BLaER1 treated with 17β-estradiol and CSF1 and Interleukin-3, amounts not matched to agents 10 nM and 100 nM (cell line): ENCODE measurements around the gene SKIDA1.
"Not testable (repeated sequence)": the region's sequence is repeated elsewhere in the genome, so short reads cannot be mapped to it uniquely, and the experiment has no call there.

Source experiments
- H3K27ac ChIP-seq, 11 experiments: shearing (Covaris generic); formaldehyde crosslinking; 2 replicates each; pipeline ENCODE4 v1.8.1; 2022
- H3K27me3 ChIP-seq, 11 experiments: shearing (Covaris generic); formaldehyde crosslinking; 2 replicates each; pipeline ENCODE4 v1.8.1; 2022
- H3K36me3 ChIP-seq, 11 experiments: shearing (Covaris generic); formaldehyde crosslinking; 2 replicates each; pipeline ENCODE4 v1.8.1; 2022
- H3K4me1 ChIP-seq, 10 experiments: shearing (Covaris generic); formaldehyde crosslinking; 2 replicates each; pipeline ENCODE4 v1.8.1; 2022
- H3K4me2 ChIP-seq, 11 experiments: shearing (Covaris generic); formaldehyde crosslinking; 2 replicates each; pipeline ENCODE4 v1.8.1; 2022
- H3K4me3 ChIP-seq, 10 experiments: shearing (Covaris generic); formaldehyde crosslinking; 2 replicates each; pipeline ENCODE4 v1.8.1; 2022
- H3K9ac ChIP-seq, 11 experiments: shearing (Covaris generic); formaldehyde crosslinking; 2 replicates each; pipeline ENCODE4 v1.8.1; 2022
- H3K9me3 ChIP-seq, 11 experiments: shearing (Covaris generic); formaldehyde crosslinking; replicated peaks in 1 of 11; 2 replicates each; pipeline ENCODE4 v1.8.1; 2022
- H4K20me1 ChIP-seq, 11 experiments: shearing (Covaris generic); formaldehyde crosslinking; 2 replicates each; pipeline ENCODE4 v1.8.1; 2022
- Cebpa-rat ChIP-seq, 11 experiments: shearing (Covaris generic); IDR thresholded peaks; 2 replicates each; pipeline ENCODE4 v1.8.1; 2022

Gene SKIDA1

DNA sequence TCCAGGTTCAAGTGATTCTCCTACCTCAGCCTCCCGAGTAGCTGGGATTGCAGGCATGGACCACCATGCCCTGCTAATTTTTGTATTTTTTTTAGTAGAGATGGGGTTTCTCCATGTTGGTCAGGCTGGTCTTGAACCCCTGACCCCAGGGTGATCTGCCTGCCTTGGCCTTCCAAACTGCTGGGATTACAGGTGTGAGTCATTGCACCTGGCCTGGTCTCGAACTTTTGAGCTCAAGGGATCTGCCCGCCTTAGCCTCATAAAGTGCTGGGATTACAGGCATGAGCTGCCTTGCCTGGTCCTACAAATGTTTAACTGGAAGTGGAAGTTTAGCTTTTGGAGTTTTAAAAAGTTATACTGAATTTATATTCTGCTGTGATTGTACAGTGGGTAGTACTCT lies 11.4 kb upstream of the SKIDA1 start:
- H3K9ac ChIP-seq, result no peak overlapping the region
- TF ChIP-seq Cebpa-rat (IDR thresholded peaks at IDR 0.05), result no peak
- H3K9me3 ChIP-seq, result no peaks in the 10 kb centered on the region
- 0 out of 22 replicates have a peak overlapping the region, but pooled peaks of 1 of the 11 experiments have one; percentile 9 for H3K4me2 ChIP-seq
- no peak overlapping the region for H3K4me3 ChIP-seq
- peaks cover 8 to 49% (median 36%) of the 10 kb centered on the region in 10 experiments; a peak in 19 of 20 replicates for H3K4me1 ChIP-seq
- H3K36me3 ChIP-seq, result peaks cover 39 to 59% (median 53%) of the 10 kb centered on the region in 11 experiments
- peaks cover 11 to 19% (median 16%) of the 10 kb centered on the region in 11 experiments for H3K27me3 ChIP-seq
- H3K27ac ChIP-seq, result no peak overlapping the region
- H4K20me1 ChIP-seq, result peaks cover 33 to 55% (median 39%) of the 10 kb centered on the region in 11 experiments; a peak in 19 of 22 replicates

DNA sequence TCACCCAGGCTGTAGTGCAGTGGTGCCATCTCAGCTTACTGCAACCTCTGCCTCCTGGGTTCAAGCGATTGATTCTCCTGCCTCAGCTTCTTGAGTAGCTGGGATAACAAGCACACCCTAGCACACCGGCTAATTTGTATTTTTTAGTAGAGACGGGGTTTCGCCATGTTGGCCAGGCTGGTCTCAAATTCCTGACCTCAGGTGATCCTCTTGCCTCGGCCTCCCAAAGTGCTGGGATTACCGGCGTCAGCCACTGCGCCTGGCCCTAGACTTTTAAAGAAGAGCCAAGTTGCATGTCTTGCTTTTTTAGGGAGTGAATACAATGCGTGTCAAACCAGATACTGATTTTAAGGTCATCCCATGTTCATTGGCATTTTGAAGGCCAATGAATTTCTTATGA lies 10.5 kb upstream of the SKIDA1 start:
- H3K36me3 ChIP-seq, result peaks cover 30 to 50% (median 44%) of the 10 kb centered on the region in 11 experiments
- H3K27ac ChIP-seq, H3K9me3 ChIP-seq, H3K9ac ChIP-seq: not testable (repeated sequence)
- peaks cover 16 to 28% (median 21%) of the 10 kb centered on the region in 11 experiments for H3K27me3 ChIP-seq
- peak overlapping the region in 2 of 10 experiments; percentile 86 to 90; a peak in 2 of 20 replicates for H3K4me3 ChIP-seq
- H3K4me2 ChIP-seq, result peak overlapping the region in 10 of 11 experiments; percentile 87 to 97 (median 92); a peak in 15 of 22 replicates
- peaks cover 8 to 49% (median 36%) of the 10 kb centered on the region in 10 experiments; a peak in 19 of 20 replicates for H3K4me1 ChIP-seq
- H4K20me1 ChIP-seq, result peaks cover 24 to 53% (median 39%) of the 10 kb centered on the region in 11 experiments; a peak in 19 of 22 replicates

GRCh38 chr10:21535494-21535965 lies 10.0 kb upstream of the SKIDA1 start:
- H4K20me1 ChIP-seq, result peaks cover 24 to 50% (median 39%) of the 10 kb centered on the region in 11 experiments; a peak in 19 of 22 replicates
- peak overlapping the region in 10 of 11 experiments; percentile 48 to 88 (median 76); a peak in 19 of 22 replicates for H3K9ac ChIP-seq
- H3K4me2 ChIP-seq, result peak overlapping the region; percentile 84 to 97 (median 91)
- H3K9me3 ChIP-seq, result no peaks in the 10 kb centered on the region
- H3K36me3 ChIP-seq, result peaks cover 26 to 45% (median 39%) of the 10 kb centered on the region in 11 experiments
- peaks cover 20 to 32% (median 26%) of the 10 kb centered on the region in 11 experiments for H3K27me3 ChIP-seq
- peak overlapping the region in 5 of 11 experiments; percentile 38 to 58 (median 42); a peak in 5 of 22 replicates for H3K27ac ChIP-seq
- peak overlapping the region; percentile 45 to 92 (median 88) for H3K4me3 ChIP-seq
- peaks cover 8 to 49% (median 35%) of the 10 kb centered on the region in 10 experiments; a peak in 19 of 20 replicates for H3K4me1 ChIP-seq
- no peak for TF ChIP-seq Cebpa-rat (IDR thresholded peaks at IDR 0.05)

- peaks cover 24 to 44% (median 39%) of the 10 kb centered on the region in 11 experiments; a peak in 19 of 22 replicates for H4K20me1 ChIP-seq
- H3K9ac ChIP-seq, result peak overlapping the region; percentile 82 to 88 (median 86)
- peak overlapping the region; percentile 84 to 97 (median 91) for H3K4me2 ChIP-seq
- peak overlapping the region; percentile 59 to 87 (median 77); a peak in 21 of 22 replicates for H3K27ac ChIP-seq
- H3K4me1 ChIP-seq, result peaks cover 8 to 49% (median 35%) of the 10 kb centered on the region in 10 experiments; a peak in 19 of 20 replicates
- no peak for TF ChIP-seq Cebpa-rat (IDR thresholded peaks at IDR 0.05)
- peaks cover 27 to 39% (median 32%) of the 10 kb centered on the region in 11 experiments for H3K27me3 ChIP-seq
- no peaks in the 10 kb centered on the region for H3K9me3 ChIP-seq
- peaks cover 19 to 38% (median 32%) of the 10 kb centered on the region in 11 experiments for H3K36me3 ChIP-seq
- H3K4me3 ChIP-seq, result peak overlapping the region; percentile 73 to 92 (median 88)
Measured at GRCh38 chr10:21534604-21535493, 9.4 kb upstream of the SKIDA1 start.

GRCh38 chr10:21534280-21534586 lies 8.8 kb upstream of the SKIDA1 start:
- Histone ChIP-seq H4K20me1 (peaks cover 24 to 43% (median 37%) of the 10 kb centered on the region in 11 experiments; a peak in 19 of 22 replicates), H3K9ac (peak overlapping the region; percentile 82 to 88 (median 86)), H3K4me3 (peak overlapping the region; percentile 73 to 92 (median 88)), H3K27me3 (peaks cover 33 to 45% (median 39%) of the 10 kb centered on the region in 11 experiments), H3K27ac (peak overlapping the region; percentile 55 to 87 (median 77); a peak in 21 of 22 replicates), H3K36me3 (peaks cover 13 to 32% (median 26%) of the 10 kb centered on the region in 11 experiments), H3K9me3 (no peaks in the 10 kb centered on the region), H3K4me2 (peak overlapping the region in 6 of 11 experiments; percentile 76 to 93 (median 82); a peak in 7 of 22 replicates), H3K4me1 (peaks cover 8 to 46% (median 35%) of the 10 kb centered on the region in 10 experiments; a peak in 19 of 20 replicates)
- TF ChIP-seq Cebpa-rat (IDR thresholded peaks at IDR 0.05), result no peak

DNA sequence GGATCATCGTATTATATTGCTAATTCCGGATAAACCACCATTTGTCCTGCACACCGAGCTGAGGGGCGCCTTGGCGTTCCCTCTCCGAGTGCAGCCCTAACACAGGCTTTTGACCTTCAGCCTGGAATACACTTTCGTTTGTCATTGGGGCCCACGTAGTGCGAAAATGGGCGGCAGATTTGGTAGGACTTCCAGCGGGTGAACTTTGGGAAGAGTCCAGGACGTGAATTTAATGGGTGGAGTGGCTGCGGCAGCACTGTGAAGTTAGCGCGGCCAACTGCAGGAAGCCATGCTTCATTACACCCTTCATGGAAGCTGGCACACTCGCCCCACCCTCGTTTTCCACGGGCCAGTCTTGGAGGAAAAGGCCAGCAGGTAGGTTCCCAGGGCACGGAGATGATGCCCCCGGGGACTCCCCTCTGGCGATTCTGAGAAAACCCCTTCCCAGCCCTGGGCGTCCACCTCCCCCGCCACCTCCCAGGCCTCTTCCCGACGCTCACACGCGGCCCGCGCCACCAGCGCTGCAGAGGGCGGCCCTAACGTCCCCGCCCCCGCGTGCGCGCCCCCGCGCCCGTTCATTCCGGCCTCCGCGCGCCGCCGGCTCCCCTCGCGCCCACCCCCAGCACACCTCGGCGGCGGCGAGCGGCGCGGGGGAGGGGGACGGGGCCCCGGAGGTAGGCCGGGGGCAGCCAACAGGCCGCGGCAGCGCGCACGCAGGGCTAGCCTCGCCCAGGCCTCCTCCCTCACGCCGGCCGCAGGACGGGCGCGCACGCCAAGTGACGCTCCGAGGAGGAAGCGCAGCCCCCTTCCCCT lies 8.2 kb upstream of the SKIDA1 start, which contains the start of gene MLLT10:
MLLT10 (plus strand) TSS at position 766 of the 813 bp plus-strand sequence. CDS start 413 bp downstream, outside the sequence.
- Histone ChIP-seq H3K4me3 (peak within 1 kb of the TSS; percentile 73 to 92 (median 88)), H3K27me3 (peaks cover 39 to 51% (median 44%) of the 10 kb centered on the region in 11 experiments), H3K9me3 (no peaks in the 10 kb centered on the region), H3K4me2 (peak within 1 kb of the TSS; percentile 86 to 98 (median 93)), H3K36me3 (peaks cover 12 to 27% (median 21%) of the 10 kb centered on the region in 11 experiments; a peak in 20 of 22 replicates), H3K27ac (peak within 1 kb of the TSS; percentile 59 to 87 (median 77); a peak in 21 of 22 replicates), H3K9ac (peak within 1 kb of the TSS; percentile 82 to 88 (median 86)), H3K4me1 (peaks cover 8 to 40% (median 31%) of the 10 kb centered on the region in 10 experiments; a peak in 19 of 20 replicates), H4K20me1 (peaks cover 24 to 47% (median 36%) of the 10 kb centered on the region in 11 experiments; a peak in 19 of 22 replicates)
- TF ChIP-seq Cebpa-rat (IDR thresholded peaks at IDR 0.05), result no peak

DNA sequence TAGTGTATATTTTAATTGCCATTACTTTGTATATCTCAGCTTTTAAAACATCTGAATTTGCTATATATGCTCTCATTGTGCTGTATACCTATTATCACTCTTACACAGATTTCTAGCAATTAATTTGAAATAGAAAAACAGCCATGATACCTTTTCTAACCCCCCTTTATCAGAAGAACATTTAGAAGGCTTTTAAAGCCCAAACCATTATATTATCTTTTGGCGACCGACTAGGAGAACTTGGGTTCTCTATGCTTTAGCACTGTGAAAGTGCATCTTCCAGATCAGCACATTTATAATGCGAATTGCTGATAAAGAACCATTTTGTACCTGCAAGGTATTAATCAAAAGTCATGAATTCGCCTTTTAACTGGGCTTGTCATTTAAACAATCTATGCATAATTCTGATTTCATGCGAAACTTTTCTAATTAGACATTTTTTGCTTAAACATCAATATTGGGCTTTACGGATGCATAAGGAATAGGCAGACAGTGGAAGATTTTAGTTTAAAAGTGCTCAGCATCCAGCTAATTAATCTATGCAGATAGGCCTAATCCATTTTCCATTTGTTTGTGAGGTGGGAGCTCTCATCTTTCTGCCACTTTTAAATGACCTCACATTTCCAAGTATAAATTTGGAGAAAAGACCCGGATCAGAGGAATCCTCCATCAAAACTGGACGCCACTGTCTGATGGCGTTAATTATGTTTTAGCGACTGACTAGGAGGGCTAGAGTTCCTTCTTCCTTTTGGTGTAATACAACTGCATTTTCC lies 7.4 kb upstream of the SKIDA1 start:
- peak overlapping the region in 4 of 11 experiments; percentile 79 to 87 (median 84); a peak in 9 of 22 replicates for H3K27ac ChIP-seq
- peaks cover 47 to 59% (median 52%) of the 10 kb centered on the region in 11 experiments for H3K27me3 ChIP-seq
- H3K4me2 ChIP-seq, result peak overlapping the region; percentile 75 to 98 (median 91)
- H3K36me3 ChIP-seq, result peaks cover 12 to 20% (median 14%) of the 10 kb centered on the region in 11 experiments; a peak in 19 of 22 replicates
- peak overlapping the region in 9 of 11 experiments; percentile 76 to 88 (median 87); a peak in 14 of 22 replicates for H3K9ac ChIP-seq
- peaks cover 8 to 32% (median 23%) of the 10 kb centered on the region in 10 experiments; a peak in 19 of 20 replicates for H3K4me1 ChIP-seq
- H3K4me3 ChIP-seq, result peak overlapping the region; percentile 73 to 92 (median 88)
- no peaks in the 10 kb centered on the region for H3K9me3 ChIP-seq
- H4K20me1 ChIP-seq, result peaks cover 22 to 45% (median 35%) of the 10 kb centered on the region in 11 experiments; a peak in 20 of 22 replicates
- TF ChIP-seq Cebpa-rat (IDR thresholded peaks at IDR 0.05), result no peak
